Measurements from ENCODE around the gene FAF1. TPM values are rescaled to one million over a fixed set of nuclear protein-coding genes. Genes with fewer than 3 reads are reported as not detected.

FAF1 gene
- polyA plus RNA-seq, 1 donor = 72.3 TPM

- no peak for DNase-seq
Measured at GRCh38 chr1:50491142-50491541, 468.9 kb downstream of the FAF1 start.

DNA sequence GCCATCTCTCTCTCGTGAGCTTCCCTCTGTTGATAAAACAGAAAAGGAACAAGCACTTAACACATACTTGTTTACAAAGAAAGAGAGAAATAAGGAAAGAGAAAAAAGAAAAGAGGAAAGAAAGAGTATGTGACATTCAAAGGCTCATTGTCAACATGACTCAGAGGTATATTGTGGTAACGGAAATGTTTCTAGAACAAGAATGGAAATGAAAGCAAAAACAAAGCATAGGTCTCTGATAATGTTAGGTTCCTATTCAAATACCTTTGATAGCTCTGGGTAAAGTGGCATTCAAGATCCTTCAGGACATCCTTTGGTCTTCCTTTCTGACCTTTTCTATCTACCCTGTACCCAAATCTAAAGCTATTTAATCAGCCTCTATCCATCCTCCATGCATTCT is 469.4 kb downstream of the FAF1 start:
- DNase-seq = no peak

- no peak for DNase-seq
Measured at GRCh38 chr1:50488876-50489275, 471.2 kb downstream of the FAF1 start.

GRCh38 chr1:50488356-50488755 is 471.7 kb downstream of the FAF1 start:
- DNase-seq = no peak

- DNase-seq = no peak
Measured at GRCh38 chr1:50487725-50488124, 472.3 kb downstream of the FAF1 start.

DNA sequence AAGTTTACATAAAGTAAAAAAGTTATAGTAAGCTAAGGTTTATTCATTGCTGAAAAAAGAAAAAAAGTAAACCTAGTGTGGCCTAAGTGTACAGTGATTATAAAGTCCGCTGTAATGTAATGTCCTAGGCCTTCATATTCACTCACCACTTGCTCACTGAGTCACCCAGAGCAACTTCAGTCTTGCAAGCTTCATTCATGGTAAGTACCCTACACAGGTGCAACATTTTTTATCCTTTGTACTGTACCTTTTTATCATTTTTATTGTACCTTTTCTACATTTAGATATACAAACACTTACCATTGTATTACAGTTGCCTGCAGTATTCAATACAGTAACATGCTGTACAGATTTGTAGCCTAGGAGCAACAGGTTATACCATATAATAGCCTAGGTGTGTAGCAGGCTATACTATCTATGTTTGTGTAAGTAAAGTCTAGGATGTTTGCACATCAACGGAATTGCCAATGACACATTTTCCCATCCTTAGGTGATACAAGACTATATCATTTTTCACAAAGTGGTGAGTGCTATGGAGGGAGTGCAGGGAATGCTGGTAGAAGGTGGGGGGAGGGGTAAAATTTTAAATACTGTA is 478.8 kb downstream of the FAF1 start:
- no peak for DNase-seq

DNA sequence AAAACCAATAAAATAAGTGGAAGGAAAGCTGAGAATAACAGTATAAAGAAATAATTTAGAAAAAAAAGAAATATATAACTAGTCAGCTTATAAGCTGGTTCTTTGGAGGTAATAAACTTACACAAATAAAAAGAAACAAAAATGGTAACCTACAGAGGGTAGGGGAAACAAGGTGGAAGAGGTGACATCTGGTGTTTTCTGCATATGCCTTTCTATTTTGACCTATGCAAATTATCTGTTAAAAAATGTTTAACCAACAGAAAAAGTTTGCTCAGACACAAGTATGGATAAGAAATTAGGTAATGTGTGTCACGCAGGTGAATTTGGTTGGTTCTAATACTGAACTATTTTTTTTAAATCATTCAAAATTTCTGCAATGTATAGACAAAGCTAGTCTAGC is 483.3 kb downstream of the FAF1 start:
- no peak for DNase-seq

DNA sequence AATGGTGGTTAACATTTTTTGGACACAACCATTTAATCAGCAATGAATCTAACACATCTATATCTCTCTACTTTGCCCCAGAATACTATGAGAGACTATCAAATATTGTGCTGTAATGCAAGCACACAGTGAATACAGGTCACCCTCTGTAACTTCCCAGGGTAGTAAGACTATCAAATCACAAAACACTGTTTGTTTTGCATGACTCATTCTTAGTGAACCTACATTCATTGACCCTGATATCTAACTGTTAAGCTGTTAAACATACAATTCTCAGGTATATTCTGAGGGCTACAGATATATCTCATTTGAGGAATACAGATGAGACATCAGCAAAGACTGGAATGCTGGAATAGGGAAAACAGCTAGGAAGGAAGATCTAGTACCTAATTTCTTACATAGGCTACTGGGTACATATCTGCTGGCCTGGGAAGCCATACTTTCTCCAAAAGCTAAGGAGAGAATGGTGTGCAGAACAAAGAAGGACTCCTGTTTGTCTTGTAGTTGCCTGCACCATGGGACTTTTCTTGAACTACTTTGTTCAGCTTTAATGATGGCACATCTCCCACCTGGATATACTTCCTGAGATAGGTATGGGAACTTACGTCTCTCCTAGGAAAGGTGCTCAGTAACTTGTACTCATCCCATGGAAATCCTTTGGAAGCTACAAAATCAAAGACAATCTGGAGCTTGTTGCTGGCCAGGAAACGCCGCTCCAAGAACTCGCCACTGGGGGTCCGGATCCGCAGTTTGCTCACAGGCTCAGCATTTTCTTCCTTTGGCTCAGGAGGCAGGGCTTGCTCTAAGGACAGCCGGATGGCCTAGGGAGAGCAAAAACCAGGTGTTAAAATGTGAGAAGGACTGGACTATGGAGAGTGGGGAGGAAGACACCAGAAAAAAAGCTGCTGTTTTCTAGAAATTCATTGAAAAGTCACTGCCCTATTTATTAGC is 484.9 kb downstream of the FAF1 start:
- DNase-seq = no peak

GRCh38 chr1:50473513-50473912 is 486.6 kb downstream of the FAF1 start:
- DNase-seq = no peak

GRCh38 chr1:50471967-50472366 is 488.1 kb downstream of the FAF1 start:
- no peak for DNase-seq

- DNase-seq = no peak
Measured at GRCh38 chr1:50462964-50463363, 497.1 kb downstream of the FAF1 start.

GRCh38 chr1:50458507-50458906 is 501.6 kb downstream of the FAF1 start:
- no peak for DNase-seq

- no peak for DNase-seq
Measured at GRCh38 chr1:50454911-50455310, 505.2 kb downstream of the FAF1 start.

GRCh38 chr1:50453266-50453665 is 506.8 kb downstream of the FAF1 start:
- no peak for DNase-seq

DNA sequence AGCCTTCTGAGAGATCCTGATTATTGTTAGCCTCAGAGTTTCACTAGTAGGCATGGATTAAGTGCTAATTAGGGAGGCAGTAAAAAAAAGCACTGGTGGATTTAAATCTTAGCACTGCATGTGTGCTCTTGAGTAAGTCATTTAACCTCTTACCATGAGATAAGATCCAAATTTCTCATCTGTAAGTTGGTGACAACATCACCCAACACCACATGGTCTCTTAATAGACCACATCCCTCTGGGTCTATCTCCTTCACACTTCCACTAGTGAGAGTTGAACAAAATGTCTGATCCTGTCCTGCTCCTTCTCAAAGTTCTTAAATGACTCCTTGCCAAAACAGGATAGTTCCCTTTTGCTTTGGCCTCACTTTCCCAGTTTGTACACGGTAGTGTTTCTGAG is 507.4 kb downstream of the FAF1 start:
- no peak for DNase-seq

GRCh38 chr1:50450861-50451653 is 509.0 kb downstream of the FAF1 start:
- DNase-seq = no peak

DNA sequence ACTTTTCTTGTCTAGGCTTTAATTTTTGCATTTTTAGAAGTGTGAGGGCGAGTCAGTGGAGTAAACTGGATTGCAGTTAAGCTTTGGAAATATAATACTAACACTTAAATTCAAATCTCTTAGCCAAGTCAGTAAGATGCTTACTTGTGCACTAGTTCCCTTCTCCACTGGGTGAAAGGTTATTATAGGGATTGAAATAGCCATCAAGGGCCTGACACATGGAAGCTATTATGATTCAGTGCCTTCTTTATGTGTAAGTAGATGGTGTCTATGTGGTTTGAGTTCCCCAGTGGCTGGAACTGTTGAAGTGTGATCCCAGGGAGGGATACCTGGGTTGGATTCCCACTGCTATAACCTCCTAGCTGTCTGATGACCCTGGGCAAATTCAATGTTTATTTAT is 512.1 kb downstream of the FAF1 start:
- no peak for DNase-seq

DNA sequence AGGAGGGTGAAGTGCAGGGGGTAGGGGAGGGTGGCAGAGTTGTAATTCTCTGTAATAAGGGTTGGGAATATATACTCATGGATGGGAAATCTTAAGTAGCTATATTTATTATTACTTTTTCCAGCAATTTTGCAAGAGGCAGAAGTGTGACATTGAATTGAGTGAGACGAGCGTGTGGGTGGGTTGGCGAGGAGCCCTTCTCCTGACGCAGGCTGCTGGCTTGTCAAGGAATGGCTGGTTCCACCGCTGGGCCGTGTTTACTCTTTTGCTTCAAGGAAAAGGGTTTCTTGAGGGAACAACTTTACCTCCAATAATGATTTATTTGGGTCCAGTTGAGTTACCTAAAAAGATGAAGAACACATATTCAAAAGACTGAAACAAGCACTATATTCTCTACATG is 518.9 kb downstream of the FAF1 start:
- DNase-seq = no peak

DNA sequence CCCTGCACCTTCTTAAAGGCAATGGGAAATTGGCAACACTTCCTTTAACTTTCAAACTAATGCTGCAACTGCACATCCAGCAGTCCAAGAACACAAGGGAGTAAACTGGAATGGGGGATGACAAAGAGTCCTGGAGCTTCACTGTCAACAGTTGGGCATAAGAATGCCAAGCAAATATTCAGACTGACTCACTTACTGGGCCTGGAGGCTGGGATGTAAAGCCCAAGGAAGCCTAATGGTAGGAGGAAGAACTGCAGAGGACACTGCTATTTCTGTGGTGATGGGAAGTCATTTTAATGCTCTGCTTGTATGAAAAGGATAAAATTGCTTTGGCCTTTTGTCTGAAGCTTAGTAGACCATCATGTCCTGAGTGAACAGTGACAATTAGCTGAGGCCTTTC is 521.1 kb downstream of the FAF1 start:
- no peak for DNase-seq

GRCh38 chr1:50436489-50436888 is 523.6 kb downstream of the FAF1 start:
- DNase-seq = no peak

GRCh38 chr1:50430010-50430405 is 530.1 kb downstream of the FAF1 start:
- DNase-seq = no peak

DNA sequence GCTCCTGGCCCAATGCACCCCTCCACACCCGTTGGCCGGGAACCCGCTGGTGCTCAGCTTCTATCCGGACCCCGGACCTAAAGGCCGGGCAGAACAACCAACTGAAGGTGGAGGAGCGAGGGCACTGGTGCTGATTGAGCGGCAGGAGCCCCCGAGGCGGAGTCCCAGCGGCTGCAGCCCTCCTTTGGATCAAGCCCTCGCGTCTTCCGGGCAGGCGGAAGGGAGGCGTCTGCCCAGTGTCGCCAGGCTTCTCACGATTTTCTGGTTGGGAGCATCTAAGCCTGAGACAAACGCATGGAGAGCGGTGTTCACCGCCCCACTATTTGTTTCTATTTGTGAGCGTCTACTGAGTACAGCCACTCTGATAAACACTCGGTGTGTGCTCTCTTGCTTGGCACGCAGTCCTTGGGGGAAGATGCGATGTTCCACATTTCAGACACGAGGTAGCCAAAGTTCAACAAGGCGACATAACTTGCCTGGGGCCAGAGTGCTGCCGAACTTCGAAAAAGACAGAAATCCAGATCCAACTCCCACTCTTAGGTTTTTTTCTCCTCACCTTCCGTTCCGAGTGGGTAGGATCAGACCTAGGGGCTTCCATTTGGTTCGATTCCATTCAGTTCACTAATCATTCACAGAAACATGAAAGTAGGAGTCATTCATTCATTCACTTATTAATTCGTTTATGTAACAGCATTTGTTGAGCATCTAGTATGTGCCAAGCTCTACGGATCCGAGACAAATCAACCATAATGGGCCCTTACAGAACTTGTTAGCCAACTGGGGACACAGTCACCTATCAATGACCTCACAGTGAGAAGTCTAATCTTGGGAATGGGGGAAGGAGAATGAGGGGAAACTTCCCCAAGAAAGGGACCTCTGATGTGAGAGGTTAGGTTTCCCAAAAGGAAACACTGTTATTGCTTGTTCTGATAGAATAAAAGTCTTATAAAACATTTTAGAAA is 532.0 kb downstream of the FAF1 start:
- DNase-seq = no peak

All from left kidney (tissue), 2 donors.